GM08714 (cell line): ENCODE data around the gene RBM7.

Experiments used
- H3K4me3 ChIP-seq: fragments of 200-500 bp; sonication (Bioruptor generic); 2 replicates; pipeline ENCODE4 v1.5.1; 2014; ENCODE audit warnings: mild to moderate bottlenecking, low read length, inconsistent platforms
- ZNF274 ChIP-seq: IDR thresholded peaks from 2 replicates; pipeline ENCODE4 v1.6.1; 2012; ENCODE audit warnings: mild to moderate bottlenecking, low read depth, low read length

RBM7 gene

DNA sequence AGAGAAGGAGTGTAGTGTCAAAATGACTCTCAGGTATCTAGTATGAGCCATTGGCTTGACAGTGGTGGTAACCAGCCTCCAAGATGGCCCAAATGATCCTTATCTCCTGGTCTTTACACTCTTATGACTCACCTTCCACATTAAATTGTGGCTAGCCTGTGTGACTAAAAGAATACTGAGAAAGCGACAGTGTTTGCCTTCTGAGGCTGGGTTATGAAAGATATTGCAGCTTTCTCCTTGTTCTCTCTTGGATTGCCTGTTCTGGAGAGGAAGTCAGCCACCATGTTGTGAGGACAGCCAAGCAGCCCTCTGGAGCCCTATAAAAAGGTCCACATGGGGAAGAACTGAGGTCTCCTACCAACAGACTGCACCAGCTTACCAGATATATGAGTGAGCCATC is 16.0 kb upstream of the RBM7 start:
- H3K4me3 ChIP-seq = no peak overlapping the region
- no peak for TF ChIP-seq ZNF274

DNA sequence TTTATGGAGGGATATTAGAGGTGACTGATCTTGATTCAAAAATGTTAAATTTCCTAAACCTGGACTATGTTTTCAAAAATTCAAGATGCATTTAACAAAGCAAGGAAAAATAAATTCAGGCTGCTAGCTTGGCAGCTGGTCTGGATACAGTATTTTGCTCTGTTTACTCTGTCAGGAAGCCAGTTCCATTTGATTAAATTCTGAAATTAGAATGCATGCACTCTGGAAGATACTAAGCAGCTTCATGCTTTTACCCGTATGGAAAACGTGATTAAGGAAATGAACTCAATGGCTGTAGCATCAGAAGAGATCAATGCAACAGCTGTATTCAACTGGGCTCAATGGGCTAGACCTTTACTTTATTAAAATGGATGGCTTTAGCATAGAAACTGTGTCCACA is 14.3 kb upstream of the RBM7 start:
- TF ChIP-seq ZNF274 = no peak
- no peak overlapping the region for H3K4me3 ChIP-seq

DNA sequence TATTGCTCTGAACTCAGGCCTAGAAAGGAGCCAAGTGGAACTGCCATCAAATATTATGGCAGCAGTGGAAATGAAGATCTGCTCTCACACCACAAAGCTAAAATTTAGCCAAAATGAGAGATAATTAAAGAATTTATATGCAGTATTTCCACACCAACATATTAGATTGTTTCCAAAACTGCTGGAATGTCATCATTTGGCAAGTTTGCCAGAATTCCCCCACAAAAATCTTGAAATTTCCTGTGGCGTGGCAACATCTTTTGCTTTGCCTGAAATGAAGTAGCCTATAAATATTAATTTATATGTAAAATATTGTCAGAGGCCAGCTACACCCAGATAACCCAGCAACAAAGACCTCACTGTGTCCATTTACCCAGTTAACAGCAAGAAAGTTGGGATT is 13.9 kb upstream of the RBM7 start:
- TF ChIP-seq ZNF274 = no peak
- no peak overlapping the region for H3K4me3 ChIP-seq

DNA sequence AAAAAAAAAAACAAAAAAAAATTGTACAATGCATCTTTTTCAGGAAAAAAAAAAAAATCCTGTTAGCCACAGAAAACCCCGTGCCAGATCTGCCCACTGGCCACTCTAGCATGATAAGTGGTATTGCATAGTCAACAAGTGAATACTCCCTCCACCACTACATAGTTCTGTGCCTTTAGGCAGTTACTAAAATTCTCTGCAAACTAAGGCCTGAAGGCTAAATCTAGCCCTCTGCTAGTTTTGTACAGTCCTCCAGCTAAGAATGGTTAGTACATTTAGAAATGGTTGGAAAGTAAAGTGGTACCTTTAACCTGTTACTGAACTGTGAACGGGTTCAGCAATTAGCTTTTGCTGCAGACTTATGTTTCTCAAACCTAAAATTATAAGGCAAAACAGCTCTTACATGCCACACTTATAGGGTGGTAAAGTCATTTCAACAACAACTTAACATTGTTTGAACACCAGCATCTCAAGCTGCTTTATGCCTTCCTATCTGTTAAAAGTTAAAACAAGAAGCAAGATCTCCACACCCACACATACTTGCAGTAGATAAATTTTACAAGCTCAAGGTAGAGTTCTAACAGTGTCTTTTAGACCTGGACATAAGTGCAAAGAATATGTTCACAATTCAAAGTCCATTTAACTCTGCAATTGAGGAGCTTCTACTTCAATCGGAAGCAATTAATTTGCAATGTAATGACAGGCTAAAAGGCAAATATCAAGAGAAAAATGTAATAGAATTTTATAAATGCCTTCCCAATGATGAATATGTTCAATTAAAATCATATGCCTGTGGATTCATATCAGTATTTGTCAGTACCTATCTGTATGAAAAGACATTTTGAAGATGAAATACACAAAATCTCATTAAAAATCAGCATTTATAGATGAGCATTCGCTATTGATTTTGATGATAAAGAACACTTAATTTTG is 7.5 kb upstream of the RBM7 start:
- no peak overlapping the region for H3K4me3 ChIP-seq
- TF ChIP-seq ZNF274 = no peak

DNA sequence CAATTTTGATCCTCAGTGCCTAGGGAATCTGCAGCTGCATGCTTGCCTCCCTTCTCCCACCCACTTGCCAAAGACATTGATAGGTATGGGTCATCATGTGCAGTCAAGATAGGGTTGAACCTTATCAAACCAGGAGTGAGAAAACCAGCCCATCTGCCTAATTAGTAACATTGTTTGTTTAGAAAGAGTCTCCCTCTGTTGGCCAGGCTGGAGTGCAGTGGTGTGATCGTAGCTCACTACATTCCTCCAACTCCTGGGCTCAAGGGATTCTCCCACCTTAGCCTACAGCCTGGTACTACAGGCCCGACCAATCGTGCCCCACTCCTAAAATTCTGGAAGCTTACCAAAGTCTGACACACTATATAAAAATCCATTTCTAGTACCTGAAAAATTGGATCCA is 4.7 kb upstream of the RBM7 start:
- TF ChIP-seq ZNF274 = no peak
- no peak overlapping the region for H3K4me3 ChIP-seq

DNA sequence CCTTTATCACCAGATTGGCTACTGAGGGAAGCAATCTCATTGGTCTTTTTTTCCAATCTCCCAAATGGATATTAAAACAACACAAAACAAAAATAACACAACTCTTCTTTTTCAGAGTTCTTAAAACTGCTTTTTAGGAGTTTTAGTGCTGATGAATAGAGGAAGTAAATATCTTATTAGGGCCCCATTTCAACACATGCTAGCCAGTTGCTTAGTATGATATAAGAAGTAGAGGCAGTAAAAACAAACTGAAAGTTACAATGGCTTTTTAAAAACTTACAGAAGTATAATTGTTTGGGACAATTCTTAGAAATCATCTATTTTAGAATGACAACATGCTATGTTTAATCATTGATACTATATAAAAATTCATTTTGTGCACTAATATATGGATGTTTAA is 3.5 kb upstream of the RBM7 start:
- no peak for TF ChIP-seq ZNF274
- H3K4me3 ChIP-seq = no peak overlapping the region

DNA sequence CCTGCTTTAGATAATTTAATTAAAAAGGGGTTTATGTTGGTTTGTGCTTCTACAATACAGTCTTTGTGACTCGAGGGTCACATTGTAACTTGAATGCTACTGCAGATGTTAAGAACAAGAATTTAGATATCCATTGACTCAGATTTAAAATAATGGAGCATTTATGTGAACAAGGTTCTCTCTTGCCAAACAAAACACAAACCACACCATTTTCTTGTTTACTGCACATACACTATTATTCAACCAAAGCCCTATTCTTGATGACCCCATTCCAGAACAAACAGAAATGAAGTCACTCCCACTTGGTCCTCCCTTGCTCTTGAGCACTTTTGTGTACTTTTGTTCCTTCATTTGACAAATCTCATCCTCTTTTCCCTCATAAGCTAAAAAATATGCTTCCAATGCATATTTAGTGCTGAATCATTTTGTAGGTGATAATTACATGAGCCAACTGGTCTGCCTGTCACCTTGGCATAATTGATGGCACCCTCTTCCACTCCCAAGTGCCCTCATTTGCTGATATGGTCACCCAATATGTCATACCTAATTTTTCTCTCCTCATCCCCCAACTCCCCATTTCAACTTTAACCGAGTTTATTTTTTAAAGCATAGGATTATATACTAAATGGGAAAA is 3.0 kb upstream of the RBM7 start:
- TF ChIP-seq ZNF274 = no peak
- no peak overlapping the region for H3K4me3 ChIP-seq

DNA sequence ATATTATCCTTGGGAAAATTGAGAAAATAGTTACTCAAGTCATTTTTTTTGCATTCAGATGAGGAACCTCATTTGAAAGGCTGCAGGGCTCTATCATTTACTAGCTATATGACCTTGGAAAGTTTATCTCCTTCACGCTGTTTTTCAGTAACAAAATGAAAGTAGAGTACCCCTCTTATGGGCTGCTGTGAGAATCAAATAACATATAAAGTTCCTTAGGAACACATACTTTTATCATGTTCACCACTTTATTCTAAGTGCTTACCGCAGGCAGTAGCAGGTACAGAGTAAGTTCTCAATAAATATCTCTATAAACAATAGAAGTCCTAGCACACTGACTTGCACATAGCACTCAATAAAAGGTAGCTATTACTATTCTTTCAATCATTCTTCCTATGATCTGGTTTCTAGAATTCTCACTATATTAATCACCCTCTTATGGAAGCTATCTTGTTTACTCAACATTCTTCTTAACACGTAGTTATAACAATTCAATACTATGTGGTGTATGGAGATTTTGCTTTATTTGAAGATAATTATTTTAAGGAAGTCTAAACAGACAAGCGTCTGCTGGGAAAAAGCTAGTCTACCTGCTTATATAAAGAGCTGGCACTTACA is 2.1 kb upstream of the RBM7 start:
- no peak overlapping the region for H3K4me3 ChIP-seq
- TF ChIP-seq ZNF274 = no peak

DNA sequence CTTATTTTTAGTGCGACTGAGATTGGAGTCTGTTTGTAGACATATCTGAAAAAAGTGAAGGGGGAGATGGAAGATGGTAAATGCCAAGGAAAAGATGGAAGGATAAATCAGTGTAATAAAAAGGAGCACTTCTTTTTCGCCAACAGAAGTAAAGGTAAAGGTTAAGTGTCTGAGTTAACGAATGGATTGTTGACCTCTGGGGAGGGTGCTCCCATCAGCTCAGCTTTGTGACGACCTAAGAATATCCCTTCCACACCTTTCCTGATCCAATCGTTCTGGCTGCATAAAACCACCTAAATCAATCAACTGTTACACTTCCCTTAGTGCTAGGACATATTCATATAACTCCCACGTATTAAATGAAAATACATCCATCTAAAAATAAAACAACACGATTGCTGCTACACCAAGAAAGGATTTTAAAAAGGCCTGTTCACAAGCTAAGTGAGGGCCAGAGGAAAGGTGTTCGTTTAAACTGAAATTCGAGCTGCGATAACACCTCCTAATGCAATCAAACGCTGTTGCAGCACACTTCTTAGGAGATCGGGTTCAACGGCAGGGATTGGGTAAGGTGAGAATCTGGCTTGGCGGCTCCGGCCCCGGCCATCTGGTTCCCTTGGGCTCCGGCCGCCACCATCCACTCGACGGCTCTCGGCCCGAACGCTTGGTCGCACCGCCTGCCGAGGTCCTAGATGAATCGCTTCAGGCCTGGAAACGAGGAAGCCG is 813 bp upstream of the RBM7 start:
- no peak for TF ChIP-seq ZNF274
- H3K4me3 ChIP-seq = peak overlapping the region; percentile 70

DNA sequence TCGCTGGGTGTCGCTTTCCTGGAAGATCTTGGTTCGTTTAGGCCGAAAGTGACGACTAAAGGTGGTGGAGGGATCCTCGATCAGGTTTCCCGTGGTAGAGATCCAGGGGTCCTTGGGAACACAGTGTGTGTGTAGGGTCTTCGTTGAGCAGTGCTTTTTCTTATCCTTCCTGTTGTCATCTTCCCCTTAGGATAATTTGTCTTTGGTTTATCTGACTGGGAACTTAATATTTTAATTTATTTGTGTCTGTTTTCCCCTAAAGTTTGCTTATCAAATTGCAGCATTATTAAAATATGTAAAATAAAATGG is 403 bp downstream of the RBM7 start:
- H3K4me3 ChIP-seq = peak overlapping the region; percentile 96
- TF ChIP-seq ZNF274 = no peak

DNA sequence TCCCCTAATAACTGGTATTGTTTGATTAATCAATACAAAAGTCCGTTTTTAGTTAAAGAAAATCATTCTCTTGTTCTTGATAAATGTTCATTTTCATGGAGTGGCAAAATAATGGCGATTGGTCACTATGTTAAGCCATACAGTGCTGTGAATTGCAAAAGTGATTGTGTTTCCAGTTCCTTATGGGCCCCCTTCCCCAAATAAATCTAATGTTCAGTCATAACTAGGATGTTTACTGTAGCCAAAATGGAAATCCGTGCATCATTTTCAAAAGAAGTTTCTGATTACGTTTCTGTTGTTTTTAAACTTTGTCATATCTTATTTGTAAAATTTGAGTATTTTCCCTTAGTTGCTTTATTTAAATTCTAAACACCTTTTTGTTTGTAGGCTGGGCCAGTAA is 845 bp downstream of the RBM7 start:
- H3K4me3 ChIP-seq = peak overlapping the region; percentile 96; the same call in 1 of the 2 replicates
- no peak for TF ChIP-seq ZNF274

DNA sequence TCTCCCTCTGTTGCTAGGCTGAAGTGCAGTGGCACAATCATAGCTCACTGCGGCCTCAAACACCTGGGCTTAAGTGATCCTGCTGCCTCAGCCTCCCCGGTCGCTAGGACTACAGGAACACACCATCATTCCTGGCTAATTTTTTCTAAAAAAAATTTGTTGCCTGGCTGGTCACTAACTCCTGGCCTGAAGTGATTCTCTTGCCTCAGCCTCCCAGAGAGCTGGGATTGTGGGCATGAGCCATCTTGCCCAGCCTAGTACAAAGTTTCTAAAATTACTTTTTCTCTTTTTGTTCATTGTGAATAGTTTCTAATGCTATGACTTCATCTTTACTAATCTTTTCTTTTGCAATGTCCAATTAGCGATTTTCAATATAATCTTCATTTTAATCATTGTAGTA is 12.5 kb downstream of the RBM7 start:
- H3K4me3 ChIP-seq = no peak overlapping the region
- no peak for TF ChIP-seq ZNF274

DNA sequence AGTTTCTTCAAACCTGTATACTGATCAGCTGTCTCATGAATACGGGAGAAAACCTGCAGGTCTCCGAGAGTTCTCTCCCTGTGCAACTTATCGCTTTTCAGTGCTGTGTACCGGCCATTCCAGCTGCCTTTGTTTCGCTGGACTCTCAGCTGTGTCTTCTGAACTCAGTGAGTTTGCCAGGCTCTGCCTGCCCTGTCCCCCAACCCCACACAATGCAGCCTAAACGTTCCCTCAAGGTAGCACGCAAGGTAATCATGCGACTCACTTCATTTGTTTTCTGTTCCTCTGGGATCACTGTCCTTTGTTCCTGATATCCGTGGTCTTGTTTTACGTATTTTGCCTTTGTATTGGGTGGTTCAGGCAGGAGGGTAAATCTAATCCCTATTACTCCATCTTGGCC is 13.5 kb downstream of the RBM7 start:
- no peak for TF ChIP-seq ZNF274
- no peak overlapping the region for H3K4me3 ChIP-seq

DNA sequence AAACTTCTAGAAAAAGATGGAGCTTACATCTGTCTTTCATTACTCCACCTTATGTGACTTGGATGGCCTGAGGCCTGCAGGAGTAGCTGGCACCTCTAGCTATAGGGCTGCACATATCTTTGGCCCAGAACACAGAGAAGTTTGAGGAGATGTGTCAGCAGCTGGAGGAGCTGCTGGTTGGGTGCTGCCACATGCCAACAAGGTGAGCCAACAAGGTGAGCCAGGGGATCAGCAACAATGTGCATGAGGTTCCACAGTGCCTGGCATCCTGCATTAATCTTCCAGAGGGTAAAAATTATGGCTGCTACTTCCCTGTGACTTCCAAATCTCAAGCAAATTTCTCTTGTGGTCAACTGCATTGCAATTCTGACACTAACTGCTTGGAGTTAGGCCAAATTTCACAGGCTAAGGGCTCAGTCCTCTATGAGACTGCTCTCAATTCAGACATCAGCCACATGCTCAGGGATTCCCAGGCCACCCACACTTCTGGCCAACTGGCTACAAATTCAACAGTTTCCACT is 16.0 kb downstream of the RBM7 start:
- H3K4me3 ChIP-seq = no peak overlapping the region
- no peak for TF ChIP-seq ZNF274
